ENCODE measurements around the gene RHBDL2.

DNA sequence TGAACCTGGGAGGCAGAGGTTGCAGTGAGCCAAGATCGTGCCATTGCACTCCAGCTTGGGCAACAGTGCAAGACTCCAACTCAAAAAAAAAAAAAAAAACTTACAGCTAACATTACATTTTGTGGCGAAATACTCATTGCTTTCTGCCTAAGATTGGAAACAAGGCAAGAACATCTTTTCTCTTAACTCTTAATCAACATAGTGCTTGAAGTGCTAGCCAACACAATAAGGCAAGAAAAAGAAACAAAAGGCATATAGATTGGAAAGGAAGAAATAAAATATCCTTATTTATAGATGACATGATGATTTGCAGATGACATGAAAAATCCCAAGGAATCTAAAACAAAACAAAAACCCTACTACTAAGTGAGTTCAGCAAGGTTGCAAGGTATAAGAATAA, 35.6 kb downstream of the RHBDL2 start:
- no peak for TF ChIP-seq EZH2 (IDR thresholded peaks at IDR 0.05; ENCODE audit: insufficient read depth, poor library complexity, severe bottlenecking)
- no peak for TF ChIP-seq EZH2phosphoT487 (IDR thresholded peaks at IDR 0.05; ENCODE audit: insufficient read depth, low read depth)
